Measurements from ENCODE around the gene PLEKHA6. TPM values are rescaled to one million over a fixed set of nuclear protein-coding genes. Genes with fewer than 3 reads are reported as not detected.

Gene PLEKHA6
- total and polyA plus RNA-seq, 3 donors from 2014 or later: 5.9 to 14.7 (median 10.0) TPM

GRCh38 chr1:204198348-204199340 lies 161.1 kb downstream of the PLEKHA6 start:
- Histone ChIP-seq H3K27me3 (no peaks in the 10 kb centered on the region), H3K4me1 (peaks cover 7% of the 10 kb centered on the region)
- no peak for DNase-seq

GRCh38 chr1:204197068-204197467 lies 162.7 kb downstream of the PLEKHA6 start:
- DNase-seq: no peak
- no peaks in the 10 kb centered on the region for H3K27me3 ChIP-seq
- TF ChIP-seq CTCF (IDR thresholded peaks at IDR 0.05) (no peak), POLR2A (IDR thresholded peaks at IDR 0.05) (no peak)
- WGBS, 2 donors: 94 to 95% methylated on average over 5 of the region's 5 CpGs
- no peak overlapping the region for H3K27ac ChIP-seq
- H3K4me3 ChIP-seq: no peak overlapping the region
- H3K4me1 ChIP-seq: peaks cover 7% of the 10 kb centered on the region
- H3K9me3 ChIP-seq: no peaks in the 10 kb centered on the region
- intact Hi-C loops (cut with DNase I; ENCODE audit: low total_unique reads): no loop called here
- H3K36me3 ChIP-seq (ENCODE audit: low read depth, missing control alignments): no peaks in the 10 kb centered on the region

More at GRCh38 chr1:204198348-204199340, 161.1 kb downstream of the PLEKHA6 start:
- H3K36me3 ChIP-seq (ENCODE audit: low read depth, missing control alignments): no peaks in the 10 kb centered on the region
- intact Hi-C loops (cut with DNase I; ENCODE audit: low total_unique reads): no loop called here
- no peak for TF ChIP-seq CTCF (IDR thresholded peaks at IDR 0.05)
- no peak for TF ChIP-seq POLR2A (IDR thresholded peaks at IDR 0.05)
- no peak overlapping the region for H3K27ac ChIP-seq
- WGBS, 2 donors: 59 to 69% methylated on average over 11 to 18 of the region's 18 CpGs
- H3K4me3 ChIP-seq: no peak overlapping the region
- no peaks in the 10 kb centered on the region for H3K9me3 ChIP-seq

- H3K27me3 ChIP-seq: no peaks in the 10 kb centered on the region
- no peaks in the 10 kb centered on the region for H3K36me3 ChIP-seq (ENCODE audit: low read depth, missing control alignments)
- no peaks in the 10 kb centered on the region for H3K9me3 ChIP-seq
- intact Hi-C loops (cut with DNase I; ENCODE audit: low total_unique reads): no loop called here
- no peak for DNase-seq
- no peak within 1 kb of the TSS for H3K4me3 ChIP-seq
- TF ChIP-seq CTCF (IDR thresholded peaks at IDR 0.05) (no peak), POLR2A (IDR thresholded peaks at IDR 0.05) (no peak)
- H3K27ac ChIP-seq: no peak within 1 kb of the TSS
- peaks cover 7% of the 10 kb centered on the region for H3K4me1 ChIP-seq
- 77 to 78% methylated on average over 16 to 18 of the region's 18 CpGs for WGBS, 2 donors
Measured at GRCh38 chr1:204196068-204196795, 163.5 kb downstream of the PLEKHA6 start, which contains the start of gene KISS1. KISS1 (minus strand) TSS chr1:204196491; CDS start chr1:204192876, 3,615 bp downstream.

GRCh38 chr1:204194771-204195170 lies 165.0 kb downstream of the PLEKHA6 start:
- 62 to 79% methylated on average over 7 of the region's 7 CpGs for WGBS, 2 donors
- TF ChIP-seq CTCF (IDR thresholded peaks at IDR 0.05) (no peak), POLR2A (IDR thresholded peaks at IDR 0.05) (no peak)
- no peaks in the 10 kb centered on the region for H3K27me3 ChIP-seq

More at GRCh38 chr1:204194771-204195170, 165.0 kb downstream of the PLEKHA6 start:
- Histone ChIP-seq H3K27ac (no peak overlapping the region), H3K4me3 (no peak overlapping the region), H3K9me3 (no peaks in the 10 kb centered on the region), H3K4me1 (peaks cover 7% of the 10 kb centered on the region), H3K36me3 (ENCODE audit: low read depth, missing control alignments) (no peaks in the 10 kb centered on the region)
- intact Hi-C loops (cut with DNase I; ENCODE audit: low total_unique reads): no loop called here
- no peak for DNase-seq

Measured in testis (tissue), 3 donors.